K562 (cell line): Measurements from ENCODE around the gene CCDC69.

Experiments used
- CHD1 ChIP-seq: fragments of 200-600 bp; sonication (generic); IDR thresholded peaks from one replicate; pipeline ENCODE4 v1.6.1; 2012; ENCODE audit warnings: mild to moderate bottlenecking, moderate library complexity, low read length, inconsistent platforms
- EZH2 ChIP-seq: IDR thresholded peaks from 2 replicates; pipeline ENCODE4 v1.6.1; 2012; ENCODE audit warnings: low read depth, mild to moderate bottlenecking, inconsistent platforms, low read length, borderline replicate concordance
- GATAD2A ChIP-seq: fragments of 450-650 bp; IDR thresholded peaks from 2 replicates; pipeline ENCODE4 v1.6.1; 2017
- MAZ ChIP-seq, 2 experiments: fragments of 450-650 bp in 1 of 2; sonication (generic) in 1 of 2; formaldehyde crosslinking; IDR thresholded peaks in 1 of 2; conservative IDR thresholded peaks in 1 of 2; 2 replicates each; pipeline versions ENCODE4 v1.4.0 to v1.5.0; 2020; ENCODE audit warnings: mild to moderate bottlenecking in 1 of 2, missing genetic modification reagents in 1 of 2
- MEF2A ChIP-seq: IDR thresholded peaks from 2 replicates; pipeline ENCODE4 v1.6.1; 2011; ENCODE audit warnings: low read depth, mild to moderate bottlenecking, low read length, moderate library complexity; ENCODE audit not compliant: control insufficient read depth
- REST ChIP-seq, 2 experiments: fragments of 450-650 bp; formaldehyde crosslinking in 1 of 2; IDR thresholded peaks; 2 replicates each; pipeline versions ENCODE4 v1.4.0 to v1.6.1; 2014 to 2020; ENCODE audit warnings: mild to moderate bottlenecking in 2 of 2, borderline replicate concordance in 1 of 2, low read depth in 1 of 2
- RHOXF2B ChIP-seq: fragments of 250-450 bp; sonication (Bioruptor Pico); conservative IDR thresholded peaks from 2 replicates; pipeline ENCODE4 v1.5.1; 2021
- ZNF274 ChIP-seq: IDR thresholded peaks from 2 replicates; pipeline ENCODE4 v1.6.1; 2011; ENCODE audit warnings: low read depth, mild to moderate bottlenecking, low read length, moderate library complexity, borderline replicate concordance

- TF ChIP-seq MEF2A: no peak
- TF ChIP-seq REST (IDR thresholded peaks at IDR 0.05; ENCODE audit: borderline replicate concordance): no peak
- TF ChIP-seq REST (CRISPR knock-in tag; IDR thresholded peaks at IDR 0.05; ENCODE audit: low read depth): no peak
- TF ChIP-seq CHD1: no peak
- TF ChIP-seq MAZ (CRISPR knock-in tag; conservative IDR thresholded peaks at IDR 0.05 in 1 of 2, IDR thresholded peaks at IDR 0.05 in 1 of 2): peak in 1 of 2 experiments; percentile 36; a peak in 1 of 4 replicates
- no peak for TF ChIP-seq EZH2
- no peak for TF ChIP-seq GATAD2A
- no peak for TF ChIP-seq RHOXF2B (CRISPR knock-in tag)
- no peak for TF ChIP-seq ZNF274
Measured at GRCh38 chr5:151158287-151158661, 65.6 kb downstream of the CCDC69 start.
